Osteocyte (in vitro differentiated cells): ENCODE data around the gene SEMA3B. TPM values are rescaled to one million over a fixed set of nuclear protein-coding genes. Genes with fewer than 3 reads are reported as not detected.

Source experiments
- DNase-seq: peaks from one replicate; pipeline ENCODE4 v3.0.0; 2021; ENCODE audit warnings: mixed read lengths; ENCODE audit not compliant: unreplicated experiment; ENCODE audit errors: extremely low spot score
- H3K27ac Mint-ChIP-seq: one replicate; pipeline ENCODE4 v1.8.0; 2021; ENCODE audit warnings: mild to moderate bottlenecking, mixed read lengths; ENCODE audit not compliant: unreplicated experiment
- H3K27me3 Mint-ChIP-seq: one replicate; pipeline ENCODE4 v1.8.0; 2021; ENCODE audit warnings: mixed read lengths; ENCODE audit not compliant: unreplicated experiment
- H3K36me3 Mint-ChIP-seq: one replicate; pipeline ENCODE4 v1.8.0; 2021; ENCODE audit warnings: mixed read lengths; ENCODE audit not compliant: unreplicated experiment
- H3K4me1 Mint-ChIP-seq: one replicate; pipeline ENCODE4 v1.8.0; 2021; ENCODE audit warnings: mixed read lengths; ENCODE audit not compliant: unreplicated experiment
- H3K4me3 Mint-ChIP-seq: one replicate; pipeline ENCODE4 v1.8.0; 2021; ENCODE audit warnings: mild to moderate bottlenecking, moderate library complexity, mixed read lengths; ENCODE audit not compliant: unreplicated experiment
- H3K9me3 Mint-ChIP-seq: one replicate; pipeline ENCODE4 v1.8.0; 2021; ENCODE audit warnings: mixed read lengths; ENCODE audit not compliant: unreplicated experiment
- CTCF ChIP-seq: fragments of 200-600 bp; sonication (generic); IDR thresholded peaks from 2 replicates; pipeline ENCODE4 v1.5.0; 2021; ENCODE audit warnings: antibody characterized with exemption, mild to moderate bottlenecking, moderate library complexity
- total RNA-seq: library from RNA; stranded (reverse); gene quantifications from 2 replicates; pipeline ENCODE4 v1.2.1, GENCODE V29; 2021

Gene SEMA3B
- total RNA-seq, 1 donor from 2014 or later, result 8.1 TPM

GRCh38 chr3:50245831-50246516 is 23.0 kb upstream of the SEMA3B start:
- Mint-ChIP-seq H3K9me3 (no peaks in the 10 kb centered on the region), H3K36me3 (peaks cover under 1% of the 10 kb centered on the region), H3K4me3 (peak overlapping the region; percentile 69), H3K4me1 (peaks cover 79% of the 10 kb centered on the region), H3K27ac (peak overlapping the region; percentile 95), H3K27me3 (no peaks in the 10 kb centered on the region)
- DNase-seq, result peak; percentile 98
- TF ChIP-seq CTCF, result peak; percentile 99

- H3K27me3 Mint-ChIP-seq, result no peaks in the 10 kb centered on the region
- peak overlapping the region; percentile 95 for H3K27ac Mint-ChIP-seq
- peak; percentile 97 for DNase-seq
- H3K4me3 Mint-ChIP-seq, result peak overlapping the region; percentile 69
- H3K4me1 Mint-ChIP-seq, result peaks cover 78% of the 10 kb centered on the region
- H3K36me3 Mint-ChIP-seq, result peaks cover 3% of the 10 kb centered on the region
- H3K9me3 Mint-ChIP-seq, result no peaks in the 10 kb centered on the region
- peak; percentile 27 for TF ChIP-seq CTCF
These were observed 22.4 kb upstream of the SEMA3B start for GRCh38 chr3:50246517-50246954.

- DNase-seq, result no peak
- H3K27me3 Mint-ChIP-seq, result no peaks in the 10 kb centered on the region
- H3K36me3 Mint-ChIP-seq, result peaks cover 3% of the 10 kb centered on the region
- H3K4me1 Mint-ChIP-seq, result peaks cover 67% of the 10 kb centered on the region
- peak overlapping the region; percentile 90 for H3K27ac Mint-ChIP-seq
- no peaks in the 10 kb centered on the region for H3K9me3 Mint-ChIP-seq
- H3K4me3 Mint-ChIP-seq, result peak overlapping the region; percentile 58
- TF ChIP-seq CTCF, result no peak
These were observed 20.6 kb upstream of the SEMA3B start for GRCh38 chr3:50248387-50248786.

GRCh38 chr3:50249457-50249856 is 19.5 kb upstream of the SEMA3B start:
- H3K27me3 Mint-ChIP-seq, result no peaks in the 10 kb centered on the region
- peaks cover 59% of the 10 kb centered on the region for H3K4me1 Mint-ChIP-seq
- H3K36me3 Mint-ChIP-seq, result peaks cover 6% of the 10 kb centered on the region
- no peak for DNase-seq
- no peak overlapping the region for H3K4me3 Mint-ChIP-seq
- H3K27ac Mint-ChIP-seq, result peak overlapping the region; percentile 90
- no peaks in the 10 kb centered on the region for H3K9me3 Mint-ChIP-seq
- TF ChIP-seq CTCF, result no peak

GRCh38 chr3:50250514-50250913 is 18.4 kb upstream of the SEMA3B start:
- Mint-ChIP-seq H3K4me3 (no peak overlapping the region), H3K27me3 (no peaks in the 10 kb centered on the region), H3K9me3 (no peaks in the 10 kb centered on the region), H3K27ac (no peak overlapping the region), H3K36me3 (peaks cover 6% of the 10 kb centered on the region), H3K4me1 (peaks cover 50% of the 10 kb centered on the region)
- DNase-seq, result no peak
- no peak for TF ChIP-seq CTCF
